Thyroid gland (tissue), 4 donors: ENCODE results near the gene MATK.

Experiments
- POLR2A ChIP-seq, 2 donors: fragments of 450-650 bp; IDR thresholded peaks; one replicate each; pipeline ENCODE4 v1.6.1; 2017; ENCODE audit warnings: antibody characterized with exemption in 2 of 2, mild to moderate bottlenecking in 2 of 2, moderate library complexity in 1 of 2
- TF ChIP-seq, protein P1 (sequence below), 6 experiments: fragments of 200-600 bp in 3 of 6; fragments of 450-650 bp in 3 of 6; sonication (generic) in 3 of 6; IDR thresholded peaks; one replicate each; pipeline ENCODE4 v1.5.1; 2016 to 2019; ENCODE audit warnings: antibody characterized with exemption in 6 of 6, mild to moderate bottlenecking in 2 of 6, inconsistent platforms in 1 of 6, moderate library complexity in 1 of 6

DNA sequence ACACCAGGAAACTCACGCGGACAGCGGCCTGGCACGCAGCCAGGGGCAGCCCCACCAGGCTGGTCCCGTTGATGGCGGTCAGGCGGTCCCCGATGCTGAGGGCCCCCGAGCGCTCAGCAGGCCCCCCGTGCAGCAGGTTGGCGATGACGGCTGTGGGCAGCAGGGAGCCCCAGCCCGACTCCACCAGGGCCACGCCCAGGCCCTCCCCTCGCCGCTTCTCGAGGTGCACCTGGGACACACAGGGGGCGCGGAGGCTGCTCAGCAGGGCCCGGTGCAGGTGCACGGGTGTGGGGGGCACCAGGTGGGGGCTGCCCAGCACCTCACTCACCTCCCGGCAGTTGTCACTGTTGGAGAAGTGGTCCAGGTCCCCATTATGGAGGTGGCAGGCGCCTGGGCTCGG, 33.7 kb downstream of the MATK start:
- TF ChIP-seq, protein P1, sequence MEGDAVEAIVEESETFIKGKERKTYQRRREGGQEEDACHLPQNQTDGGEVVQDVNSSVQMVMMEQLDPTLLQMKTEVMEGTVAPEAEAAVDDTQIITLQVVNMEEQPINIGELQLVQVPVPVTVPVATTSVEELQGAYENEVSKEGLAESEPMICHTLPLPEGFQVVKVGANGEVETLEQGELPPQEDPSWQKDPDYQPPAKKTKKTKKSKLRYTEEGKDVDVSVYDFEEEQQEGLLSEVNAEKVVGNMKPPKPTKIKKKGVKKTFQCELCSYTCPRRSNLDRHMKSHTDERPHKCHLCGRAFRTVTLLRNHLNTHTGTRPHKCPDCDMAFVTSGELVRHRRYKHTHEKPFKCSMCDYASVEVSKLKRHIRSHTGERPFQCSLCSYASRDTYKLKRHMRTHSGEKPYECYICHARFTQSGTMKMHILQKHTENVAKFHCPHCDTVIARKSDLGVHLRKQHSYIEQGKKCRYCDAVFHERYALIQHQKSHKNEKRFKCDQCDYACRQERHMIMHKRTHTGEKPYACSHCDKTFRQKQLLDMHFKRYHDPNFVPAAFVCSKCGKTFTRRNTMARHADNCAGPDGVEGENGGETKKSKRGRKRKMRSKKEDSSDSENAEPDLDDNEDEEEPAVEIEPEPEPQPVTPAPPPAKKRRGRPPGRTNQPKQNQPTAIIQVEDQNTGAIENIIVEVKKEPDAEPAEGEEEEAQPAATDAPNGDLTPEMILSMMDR (IDR thresholded peaks at IDR 0.05), result no peak
- TF ChIP-seq POLR2A (IDR thresholded peaks at IDR 0.05), result no peak
